NCI-H460 (cell line): ENCODE data around the gene LMBR1. TPM values are rescaled to one million over a fixed set of nuclear protein-coding genes. Genes with fewer than 3 reads are reported as not detected.
A peak's percentile ranks its signal among the peaks of the same experiment; 100 is the strongest.
"Not testable (repeated sequence)": the region's sequence is repeated elsewhere in the genome, so short reads cannot be mapped to it uniquely, and the experiment has no call there.

Experiments
- DNase-seq: peaks from one replicate; pipeline ENCODE4 v3.0.0-alpha.2; 2016; ENCODE audit warnings: low read depth; ENCODE audit errors: extremely low read depth
- total RNA-seq: library from RNA; depleted of rRNA; stranded (reverse); fragments of >200 nt; shearing (Covaris generic); gene quantifications from 2 replicates; pipeline ENCODE4 v1.2.3, GENCODE V29; 2014

Gene LMBR1
- total RNA-seq, 1 experiment from 2014 or later = 53.4 TPM

GRCh38 chr7:156816943-156817572, 75.9 kb downstream of the LMBR1 start:
- DNase-seq = peak; percentile 7

DNA sequence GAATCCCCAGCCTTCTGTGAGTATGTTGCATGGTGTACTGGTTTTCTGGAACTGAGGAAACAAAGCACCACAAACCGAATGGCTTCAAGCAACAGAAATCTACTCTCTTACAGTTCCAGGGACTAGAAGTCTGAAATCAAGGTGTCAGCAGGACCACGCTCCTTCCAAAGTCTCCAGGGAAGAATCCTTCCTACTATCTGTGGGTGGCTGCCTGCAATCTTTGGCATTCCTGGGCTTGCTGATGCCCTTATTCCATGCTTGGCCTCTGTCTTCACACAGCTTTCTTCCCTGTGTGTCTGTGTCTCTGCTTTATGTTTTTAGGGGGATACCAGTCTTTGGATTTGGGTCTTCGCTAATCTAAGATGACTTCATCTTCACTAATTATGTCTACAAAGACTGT, 81.3 kb downstream of the LMBR1 start:
- no peak for DNase-seq

DNA sequence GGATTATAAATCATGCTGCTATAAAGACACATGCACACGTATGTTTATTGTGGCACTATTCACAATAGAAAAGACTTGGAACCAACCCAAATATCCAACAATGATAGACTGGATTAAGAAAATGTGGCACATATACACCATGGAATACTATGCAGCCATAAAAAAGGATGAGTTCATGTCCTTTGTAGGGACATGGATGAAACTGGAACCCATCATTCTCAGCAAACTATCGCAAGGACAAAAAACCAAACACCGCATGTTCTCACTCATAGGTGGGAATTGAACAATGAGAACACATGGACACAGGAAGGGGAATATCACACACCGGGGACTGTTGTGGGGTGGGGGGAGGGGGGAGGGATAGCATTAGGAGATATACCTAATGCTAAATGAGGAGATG, 89.3 kb downstream of the LMBR1 start:
- not testable (repeated sequence) for DNase-seq

- DNase-seq = no peak
Measured at GRCh38 chr7:156802214-156802613, 90.8 kb downstream of the LMBR1 start.

DNA sequence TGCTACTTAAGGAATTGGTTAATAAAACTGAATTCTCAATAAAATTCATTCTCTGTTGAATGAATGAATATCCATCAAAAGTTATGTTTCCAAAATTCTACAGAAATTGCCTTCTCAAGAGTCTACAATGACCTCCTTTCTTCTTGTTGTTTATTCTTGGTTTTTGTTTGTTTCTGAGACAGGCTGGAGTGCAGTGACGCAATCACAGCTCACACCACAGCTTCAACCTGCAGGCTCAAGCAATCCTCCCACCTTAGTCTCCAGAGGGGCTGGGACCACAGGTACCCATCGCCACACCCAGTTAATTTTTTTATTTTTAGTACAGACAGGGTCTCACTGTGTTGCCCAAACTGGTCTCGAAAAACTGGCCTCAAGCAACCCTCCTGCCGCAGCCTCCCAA, 97.6 kb downstream of the LMBR1 start:
- DNase-seq = no peak

DNA sequence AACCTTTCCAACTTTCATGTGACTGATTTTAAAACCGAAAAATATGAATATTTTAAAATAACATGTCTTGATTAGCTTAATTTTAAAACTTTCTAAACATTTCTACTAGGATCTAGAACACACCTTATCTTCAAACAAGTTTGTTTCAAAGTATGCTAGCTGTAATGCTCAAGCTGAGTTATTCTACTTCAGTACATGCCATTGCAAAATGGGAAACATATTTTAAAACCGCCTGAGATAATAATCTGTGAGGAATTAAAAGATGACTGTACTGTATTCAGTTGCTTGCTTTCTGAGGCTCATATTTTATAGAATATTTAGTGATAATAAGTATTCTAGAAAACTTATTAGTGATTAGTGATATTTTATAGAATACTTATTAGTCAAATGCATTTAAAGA, 99.6 kb downstream of the LMBR1 start:
- DNase-seq = no peak

- no peak for DNase-seq
Measured at GRCh38 chr7:156792611-156793010, 100.4 kb downstream of the LMBR1 start.

GRCh38 chr7:156791241-156791640, 101.7 kb downstream of the LMBR1 start:
- no peak for DNase-seq

DNA sequence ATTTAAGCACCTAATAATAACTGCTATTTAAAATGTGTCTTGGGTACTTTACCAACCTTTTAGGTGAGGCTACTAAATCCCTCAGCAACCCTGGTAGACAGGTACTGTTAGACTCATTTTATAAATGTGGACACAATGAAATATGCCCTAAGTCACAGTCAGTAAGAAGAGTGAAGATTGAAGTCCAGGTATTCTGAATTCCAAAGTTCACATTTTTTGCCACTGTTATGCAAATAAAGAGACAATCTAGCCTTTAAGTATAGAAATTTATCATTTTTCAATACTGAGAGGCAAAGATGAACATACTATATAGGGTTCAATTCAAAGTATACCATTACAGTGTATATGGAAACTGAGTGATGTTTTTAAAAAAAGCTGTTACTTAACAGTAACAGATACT, 102.7 kb downstream of the LMBR1 start:
- DNase-seq = no peak

- no peak for DNase-seq
Measured at GRCh38 chr7:156785998-156786543, 106.9 kb downstream of the LMBR1 start.

GRCh38 chr7:156783864-156784263, 109.1 kb downstream of the LMBR1 start:
- no peak for DNase-seq

DNA sequence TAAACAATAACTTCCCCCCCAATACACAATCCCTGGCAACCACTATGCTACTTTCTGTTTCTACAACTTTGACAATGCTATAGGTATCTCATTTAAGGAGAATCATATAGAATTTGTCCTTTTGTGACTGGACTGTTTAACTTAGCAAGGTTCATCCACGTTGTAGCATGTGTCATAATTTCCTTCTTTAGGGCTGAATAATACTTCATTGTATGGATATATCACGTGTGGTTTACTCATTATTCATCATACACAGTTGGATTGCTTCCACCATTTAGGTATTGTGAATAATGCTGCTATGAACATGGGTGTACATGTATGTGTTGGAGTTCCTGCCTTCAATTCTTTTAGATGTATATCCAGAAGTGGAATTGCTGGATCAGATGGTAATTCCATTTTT, 111.0 kb downstream of the LMBR1 start:
- DNase-seq = no peak

GRCh38 chr7:156780724-156781455, 112.1 kb downstream of the LMBR1 start:
- no peak for DNase-seq

- no peak for DNase-seq
Measured at GRCh38 chr7:156778668-156779067, 114.3 kb downstream of the LMBR1 start.

- DNase-seq = no peak
Measured at GRCh38 chr7:156778201-156778600, 114.8 kb downstream of the LMBR1 start.

- DNase-seq = no peak
Measured at GRCh38 chr7:156777364-156778069, 115.5 kb downstream of the LMBR1 start.

DNA sequence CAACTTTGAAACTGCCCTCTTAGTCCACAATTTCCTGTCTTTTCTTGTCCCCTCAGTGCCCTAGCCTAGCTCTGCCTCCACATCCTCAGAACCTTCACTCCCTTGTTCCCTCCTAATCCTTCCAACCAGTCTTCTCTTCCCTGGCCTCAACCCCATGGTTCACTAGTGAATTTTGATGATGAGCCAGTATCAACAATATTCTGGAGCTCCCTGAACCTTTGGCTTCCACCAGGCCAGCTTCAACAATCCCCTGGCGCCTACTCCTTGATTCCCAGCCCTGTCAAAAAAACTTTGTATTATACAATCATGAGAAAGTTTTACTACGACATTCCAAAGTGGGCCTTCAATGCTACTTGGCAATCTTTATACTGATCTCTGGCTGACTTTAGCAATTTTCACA, 116.5 kb downstream of the LMBR1 start:
- no peak for DNase-seq

DNA sequence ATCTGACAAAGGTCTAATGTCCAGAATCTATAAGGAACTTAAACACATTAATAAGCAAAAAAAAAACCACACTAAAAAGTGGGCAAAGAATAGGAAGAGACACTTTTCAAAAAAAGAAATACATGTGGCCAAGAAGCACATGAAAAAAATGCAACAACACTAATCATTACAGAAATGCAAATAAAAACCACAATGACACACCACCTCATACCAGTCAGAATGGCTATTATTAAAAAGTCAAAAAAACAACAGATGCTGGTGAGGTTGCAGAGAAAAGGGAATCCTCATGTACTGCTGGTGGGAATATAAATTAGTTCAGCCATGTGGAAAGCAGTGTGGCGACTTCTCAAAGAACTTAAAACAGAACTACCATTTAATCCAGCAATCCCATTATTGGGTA, 119.0 kb downstream of the LMBR1 start:
- no peak for DNase-seq

DNA sequence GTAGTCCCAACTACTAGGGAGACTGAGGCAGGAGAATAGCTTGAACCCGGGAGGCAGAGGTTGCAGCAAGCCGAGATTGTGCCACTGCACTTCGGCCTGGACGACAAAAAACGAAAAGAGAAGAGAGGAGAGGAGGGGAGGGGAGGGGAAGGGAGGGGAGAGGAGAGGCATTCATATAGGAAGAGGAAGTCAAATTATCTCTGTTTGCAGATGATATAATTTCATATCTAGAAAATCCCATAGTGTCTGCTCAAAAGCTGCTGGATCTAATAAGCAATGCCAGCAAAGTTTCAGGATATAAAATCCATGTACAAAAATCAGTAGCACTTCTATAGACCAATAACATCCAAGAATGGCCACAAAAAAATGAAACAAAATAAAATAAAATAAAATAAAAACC, 120.3 kb downstream of the LMBR1 start:
- no peak for DNase-seq

DNA sequence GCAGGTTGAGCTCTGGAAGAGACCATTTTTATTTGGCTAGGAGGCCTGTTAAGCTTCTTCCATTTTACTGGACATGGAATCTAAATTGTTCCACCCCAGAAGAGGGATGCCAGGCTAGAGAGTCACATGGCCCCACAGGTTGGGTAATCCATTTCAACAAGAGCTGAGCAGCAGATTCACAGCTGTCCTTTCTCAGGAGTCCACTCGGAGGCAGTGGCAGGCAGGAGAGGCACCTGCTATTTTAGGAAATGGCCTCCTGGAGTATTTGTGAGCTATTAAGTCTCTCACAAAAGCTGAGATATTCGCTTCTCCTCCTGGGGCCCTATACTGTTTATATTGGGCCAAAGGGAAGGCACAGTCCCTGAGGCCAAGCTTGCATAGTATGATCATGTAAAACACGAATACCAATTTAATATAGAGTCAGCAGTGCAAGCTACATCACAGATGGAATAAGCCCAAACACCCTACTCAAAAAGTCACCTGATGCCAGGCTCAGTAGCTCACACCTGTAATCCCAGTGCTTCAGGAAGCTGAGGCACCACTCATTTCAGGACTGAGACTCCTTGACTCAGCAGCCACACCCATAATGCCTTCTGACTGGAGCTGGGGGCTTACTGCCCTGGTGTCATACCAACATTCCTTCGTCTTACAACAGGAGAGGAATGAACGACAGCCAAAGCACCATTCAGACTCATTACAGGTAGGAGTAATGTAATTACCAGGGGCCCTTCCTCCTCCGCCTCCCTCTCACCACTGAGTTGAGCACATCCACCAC, 124.1 kb downstream of the LMBR1 start:
- no peak for DNase-seq

- no peak for DNase-seq
Measured at GRCh38 chr7:156766666-156767065, 126.3 kb downstream of the LMBR1 start.
